PC-3 (cell line): ENCODE measurements around the gene KLHL40. TPM values are rescaled to one million over a fixed set of nuclear protein-coding genes. Genes with fewer than 3 reads are reported as not detected.

Source experiments
- ATAC-seq: fragments of 200-7000 bp; cut with Tn5 transposase; 2 replicates; pipeline ENCODE4 v1.9.1; 2020; ENCODE audit warnings: mild to moderate bottlenecking, moderate library complexity
- Bru-seq: library from RNA; stranded (reverse); fragments of 400-500 nt; gene quantifications from one replicate; lab custom pipeline; 2021; lab: Mats Ljungman, UMichigan
- BruChase-seq, 2 experiments: library from RNA; stranded (reverse); fragments of 400-500 nt; gene quantifications; one replicate each; lab custom pipeline; 2021; lab: Mats Ljungman, UMichigan
- BruUV-seq: library from RNA; stranded (reverse); fragments of 400-500 nt; replicated peaks from 2 replicates; lab custom pipeline; 2021; lab: Mats Ljungman, UMichigan
- CTCF ChIA-PET: fragments of 300-600 bp; sonication (Branson Sonifier 250); formaldehyde crosslinking; loops from one replicate; lab custom pipeline; 2022; ENCODE audit warnings: antibody characterized with exemption; lab: Charles Lee
- POLR2A ChIA-PET: fragments of 300-600 bp; sonication (Branson Sonifier 250); formaldehyde crosslinking; loops from one replicate; lab custom pipeline; 2022; ENCODE audit warnings: antibody characterized with exemption; ENCODE audit not compliant: unreplicated experiment; lab: Charles Lee
- DNase-seq: peaks from one replicate; pipeline ENCODE4 v3.0.0-alpha.2; 2015
- H2AFZ ChIP-seq: fragments of 300-600 bp; sonication (generic); 2 replicates; pipeline ENCODE4 v1.6.0; 2016; ENCODE audit warnings: antibody characterized with exemption, low read length
- H3F3A ChIP-seq: fragments of 300-600 bp; sonication (generic); one replicate; pipeline ENCODE4 v1.6.0; 2017; ENCODE audit warnings: antibody characterized with exemption, low read length, control low read depth, mild to moderate bottlenecking; ENCODE audit not compliant: unreplicated experiment
- H3K27ac ChIP-seq: fragments of 300-600 bp; sonication (generic); 2 replicates; pipeline ENCODE4 v1.5.1; 2016; ENCODE audit warnings: mild to moderate bottlenecking, low read length
- H3K27me3 ChIP-seq: fragments of 300-600 bp; sonication (generic); 2 replicates; pipeline ENCODE4 v1.6.1; 2016; ENCODE audit warnings: low read length, mixed read lengths
- H3K36me3 ChIP-seq: fragments of 300-600 bp; sonication (generic); 2 replicates; pipeline ENCODE4 v1.6.1; 2016; ENCODE audit warnings: low read depth, mixed run types, low read length, mixed read lengths
- H3K4me1 ChIP-seq: fragments of 300-600 bp; sonication (generic); 2 replicates; pipeline ENCODE4 v1.5.1; 2016; ENCODE audit warnings: low read length; ENCODE audit not compliant: insufficient read depth
- H3K4me2 ChIP-seq: fragments of 300-600 bp; sonication (generic); 2 replicates; pipeline ENCODE4 v1.6.0; 2016; ENCODE audit warnings: low read length
- H3K4me3 ChIP-seq: fragments of 300-600 bp; sonication (generic); 2 replicates; pipeline ENCODE4 v1.5.1; 2016; ENCODE audit warnings: mild to moderate bottlenecking, low read length, mixed read lengths
- H3K79me2 ChIP-seq: fragments of 300-600 bp; sonication (generic); 2 replicates; pipeline ENCODE4 v1.6.1; 2017; ENCODE audit warnings: low read length, mixed read lengths
- H3K9ac ChIP-seq: fragments of 300-600 bp; sonication (generic); 2 replicates; pipeline ENCODE4 v1.6.0; 2016; ENCODE audit warnings: mild to moderate bottlenecking, low read length
- H3K9me2 ChIP-seq: fragments of 300-600 bp; sonication (generic); replicated peaks from 2 replicates; pipeline ENCODE4 v1.6.1; 2016; ENCODE audit warnings: mixed run types, low read length, mixed read lengths
- H3K9me3 ChIP-seq: fragments of 300-600 bp; sonication (generic); 2 replicates; pipeline ENCODE4 v1.6.1; 2016; ENCODE audit warnings: low read length, mixed read lengths
- H4K20me1 ChIP-seq: fragments of 300-600 bp; sonication (generic); 2 replicates; pipeline ENCODE4 v1.6.1; 2016; ENCODE audit warnings: low read length, mixed read lengths
- EZH2 ChIP-seq: fragments of 300-600 bp; sonication (generic); IDR thresholded peaks from one replicate; pipeline ENCODE4 v1.6.1; 2017; ENCODE audit warnings: antibody characterized with exemption, mild to moderate bottlenecking, low read length; ENCODE audit not compliant: unreplicated experiment
- EZH2phosphoT487 ChIP-seq: fragments of 300-600 bp; sonication (generic); IDR thresholded peaks from 2 replicates; pipeline ENCODE4 v1.6.1; 2018; ENCODE audit warnings: mild to moderate bottlenecking, antibody characterized with exemption, low read length, borderline replicate concordance
- intact Hi-C: fragments of 100-400 bp; cut with micrococcal nuclease; formaldehyde crosslinking; loops from 2 replicates; pipeline ENCODE4 v1.9.0; 2023
- long read RNA-seq: library from polyadenylated mRNA; unstranded; transcript quantifications from one replicate; pipeline ENCODE4 v2.0.0, GENCODE V29; 2021; ENCODE audit not compliant: unreplicated experiment
- total RNA-seq: library from RNA; depleted of rRNA; stranded (reverse); fragments of >200 nt; gene quantifications from 2 replicates; pipeline ENCODE4 v1.2.3, GENCODE V29; 2014; rRNA removed
- TF ChIP-seq, protein P1 (sequence below): fragments of 300-600 bp; sonication (generic); conservative IDR thresholded peaks from 2 replicates; pipeline ENCODE4 v1.5.1; 2017; ENCODE audit warnings: antibody characterized with exemption, low read depth, mild to moderate bottlenecking, low read length

The KLHL40 gene, protein sequence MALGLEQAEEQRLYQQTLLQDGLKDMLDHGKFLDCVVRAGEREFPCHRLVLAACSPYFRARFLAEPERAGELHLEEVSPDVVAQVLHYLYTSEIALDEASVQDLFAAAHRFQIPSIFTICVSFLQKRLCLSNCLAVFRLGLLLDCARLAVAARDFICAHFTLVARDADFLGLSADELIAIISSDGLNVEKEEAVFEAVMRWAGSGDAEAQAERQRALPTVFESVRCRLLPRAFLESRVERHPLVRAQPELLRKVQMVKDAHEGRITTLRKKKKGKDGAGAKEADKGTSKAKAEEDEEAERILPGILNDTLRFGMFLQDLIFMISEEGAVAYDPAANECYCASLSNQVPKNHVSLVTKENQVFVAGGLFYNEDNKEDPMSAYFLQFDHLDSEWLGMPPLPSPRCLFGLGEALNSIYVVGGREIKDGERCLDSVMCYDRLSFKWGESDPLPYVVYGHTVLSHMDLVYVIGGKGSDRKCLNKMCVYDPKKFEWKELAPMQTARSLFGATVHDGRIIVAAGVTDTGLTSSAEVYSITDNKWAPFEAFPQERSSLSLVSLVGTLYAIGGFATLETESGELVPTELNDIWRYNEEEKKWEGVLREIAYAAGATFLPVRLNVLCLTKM
- not detected in 2 replicates for total RNA-seq
- not detected for Bru-seq, nascent RNA
- BruChase-seq, experiment 1, labeled RNA remaining after a 6-hour chase, result percentile 16 among the genes with signal in this experiment
- BruChase-seq, experiment 2, labeled RNA remaining after a 2-hour chase, result percentile 22 among the genes with signal in this experiment
- long read RNA-seq, result 0 reads

DNA sequence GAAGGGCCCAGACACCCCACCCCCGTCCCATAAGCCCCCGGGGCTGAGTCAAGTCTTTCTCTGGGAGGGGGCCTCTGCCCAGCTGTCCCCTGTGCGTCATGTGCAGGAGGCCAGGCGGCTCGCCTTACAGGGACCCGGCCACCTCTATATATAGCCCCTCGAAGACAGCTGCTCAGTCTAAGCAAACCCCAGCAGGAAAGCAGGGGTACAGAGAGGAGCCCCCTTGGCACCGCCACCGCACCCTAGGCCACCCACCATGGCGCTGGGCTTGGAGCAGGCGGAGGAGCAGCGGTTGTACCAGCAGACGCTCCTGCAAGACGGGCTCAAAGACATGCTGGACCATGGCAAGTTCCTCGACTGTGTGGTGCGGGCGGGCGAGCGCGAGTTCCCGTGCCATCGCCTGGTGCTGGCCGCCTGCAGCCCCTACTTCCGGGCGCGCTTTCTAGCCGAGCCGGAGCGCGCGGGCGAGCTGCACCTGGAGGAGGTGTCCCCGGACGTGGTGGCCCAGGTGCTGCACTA, at the start of gene KLHL40:
Gene KLHL40 (plus strand): TSS at position 175 of the 519 bp plus-strand sequence. CDS start 82 bp downstream, at position 257.
- no peaks in the 10 kb centered on the region for H4K20me1 ChIP-seq
- no peaks in the 10 kb centered on the region for H3K27me3 ChIP-seq
- no peak within 1 kb of the TSS for H3K9ac ChIP-seq
- ATAC-seq (no peak), DNase-seq (no peak)
- TF ChIP-seq EZH2phosphoT487, result no peak
- no peak for TF ChIP-seq EZH2
- TF ChIP-seq, protein P1, sequence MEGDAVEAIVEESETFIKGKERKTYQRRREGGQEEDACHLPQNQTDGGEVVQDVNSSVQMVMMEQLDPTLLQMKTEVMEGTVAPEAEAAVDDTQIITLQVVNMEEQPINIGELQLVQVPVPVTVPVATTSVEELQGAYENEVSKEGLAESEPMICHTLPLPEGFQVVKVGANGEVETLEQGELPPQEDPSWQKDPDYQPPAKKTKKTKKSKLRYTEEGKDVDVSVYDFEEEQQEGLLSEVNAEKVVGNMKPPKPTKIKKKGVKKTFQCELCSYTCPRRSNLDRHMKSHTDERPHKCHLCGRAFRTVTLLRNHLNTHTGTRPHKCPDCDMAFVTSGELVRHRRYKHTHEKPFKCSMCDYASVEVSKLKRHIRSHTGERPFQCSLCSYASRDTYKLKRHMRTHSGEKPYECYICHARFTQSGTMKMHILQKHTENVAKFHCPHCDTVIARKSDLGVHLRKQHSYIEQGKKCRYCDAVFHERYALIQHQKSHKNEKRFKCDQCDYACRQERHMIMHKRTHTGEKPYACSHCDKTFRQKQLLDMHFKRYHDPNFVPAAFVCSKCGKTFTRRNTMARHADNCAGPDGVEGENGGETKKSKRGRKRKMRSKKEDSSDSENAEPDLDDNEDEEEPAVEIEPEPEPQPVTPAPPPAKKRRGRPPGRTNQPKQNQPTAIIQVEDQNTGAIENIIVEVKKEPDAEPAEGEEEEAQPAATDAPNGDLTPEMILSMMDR, result no peak
- CTCF ChIA-PET, result no interaction called here
- H3K27ac ChIP-seq, result peak within 1 kb of the TSS; percentile 29
- no peaks in the 10 kb centered on the region for H3K36me3 ChIP-seq
- no peaks in the 10 kb centered on the region for H3K9me2 ChIP-seq
- BruUV-seq, result no TSS peak
- peaks cover 15% of the 10 kb centered on the region for H3K4me1 ChIP-seq
- no peaks in the 10 kb centered on the region for H3K9me3 ChIP-seq
- H3K4me2 ChIP-seq, result peak within 1 kb of the TSS; percentile 12; the same call in 1 of the 2 replicates
- H3F3A ChIP-seq, result no peaks in the 10 kb centered on the region
- intact Hi-C loops, result no loop called here
- POLR2A ChIA-PET, result no interaction called here
- no peak within 1 kb of the TSS for H3K4me3 ChIP-seq
- H3K79me2 ChIP-seq, result no peaks in the 10 kb centered on the region
- H2AFZ ChIP-seq, result no peak within 1 kb of the TSS

DNA sequence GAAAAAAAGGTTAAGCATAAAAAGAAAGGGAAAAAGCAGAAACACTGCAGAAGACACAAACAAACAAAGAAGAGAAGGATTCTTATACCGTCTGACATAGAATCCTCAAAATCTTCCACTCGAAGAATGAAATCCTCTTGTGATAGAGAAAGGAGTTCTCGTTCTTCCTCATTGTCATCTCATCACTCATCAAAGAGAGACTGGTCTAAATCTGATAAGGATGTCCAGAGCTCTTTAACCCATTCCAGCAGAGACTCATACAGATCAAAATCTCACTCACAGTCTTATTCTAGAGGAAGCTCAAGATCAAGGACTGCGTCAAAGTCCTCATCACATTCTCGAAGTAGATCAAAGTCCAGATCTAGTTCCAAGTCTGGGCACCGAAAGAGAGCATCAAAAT, 48.3 kb upstream of the KLHL40 start:
- intact Hi-C loops, result no loop called here
- no TSS peak for BruUV-seq
- H3K4me3 ChIP-seq, result no peak overlapping the region
- TF ChIP-seq EZH2 (no peak), EZH2phosphoT487 (no peak)
- TF ChIP-seq, protein P1, result no peak
- ChIA-PET CTCF (no interaction called here), POLR2A (interaction anchor here (0.6 kb wide), 1 partner anchor 96 kb away, joined by 3 read pairs; no protein-coding TSS in a partner anchor)
- H3K36me3 ChIP-seq, result peaks cover 86% of the 10 kb centered on the region
- no peaks in the 10 kb centered on the region for H3F3A ChIP-seq
- H3K4me2 ChIP-seq, result no peak overlapping the region
- no peaks in the 10 kb centered on the region for H3K27me3 ChIP-seq
- no peak for DNase-seq
- no peaks in the 10 kb centered on the region for H3K9me3 ChIP-seq
- H3K9ac ChIP-seq, result no peak overlapping the region
- H3K4me1 ChIP-seq, result no peaks in the 10 kb centered on the region
- H2AFZ ChIP-seq, result no peak overlapping the region
- no peak for ATAC-seq
- no peaks in the 10 kb centered on the region for H3K79me2 ChIP-seq
- no peak overlapping the region for H3K27ac ChIP-seq
- H3K9me2 ChIP-seq, result no peaks in the 10 kb centered on the region
- no peaks in the 10 kb centered on the region for H4K20me1 ChIP-seq
